Left ventricle myocardium inferior (tissue), 1 donor: ENCODE data around the gene NUP98. TPM values are rescaled to one million over a fixed set of nuclear protein-coding genes. Genes with fewer than 3 reads are reported as not detected.
A peak's percentile ranks its signal among the peaks of the same experiment; 100 is the strongest.

Experiments
- DNase-seq: peaks from one replicate; pipeline ENCODE4 v3.0.0-alpha.2; 2020
- H3K27ac ChIP-seq: fragments of 200-600 bp; replicated peaks from 2 replicates; pipeline ENCODE4 v1.8.0; 2021
- H3K27me3 ChIP-seq: fragments of 200-600 bp; 2 replicates; pipeline ENCODE4 v1.8.0; 2021; ENCODE audit warnings: low read depth
- H3K36me3 ChIP-seq: fragments of 200-600 bp; 2 replicates; pipeline ENCODE4 v1.8.0; 2021
- H3K4me1 ChIP-seq: fragments of 200-600 bp; 2 replicates; pipeline ENCODE4 v1.8.0; 2021
- H3K4me3 ChIP-seq: fragments of 200-600 bp; 2 replicates; pipeline ENCODE4 v1.8.0; 2021; ENCODE audit warnings: mild to moderate bottlenecking, moderate library complexity
- H3K9me3 ChIP-seq: fragments of 200-600 bp; replicated peaks from 2 replicates; pipeline ENCODE4 v1.8.0; 2021
- intact Hi-C: fragments of 100-400 bp; cut with micrococcal nuclease; formaldehyde crosslinking; loops from one replicate; pipeline ENCODE4 v1.11.0; 2022
- total RNA-seq: library from RNA; stranded (reverse); fragmentation: NEBNext Ultra II Directional; extraction: Animal tissue kit (Norgen Biotek cat#: 25700); gene quantifications from one replicate; pipeline ENCODE4 v1.2.1, GENCODE V29; 2021
- TF ChIP-seq, protein P1 (sequence below): fragments of 200-600 bp; IDR thresholded peaks from 2 replicates; pipeline ENCODE4 v1.8.0; 2021; ENCODE audit warnings: antibody characterized with exemption, mild to moderate bottlenecking, borderline replicate concordance
- donor health status: DM: no; HTN: yes; CAD: no; lungs with severe emphysema.

Gene NUP98
- total RNA-seq, 1 donor from 2014 or later: 37.3 TPM

- no peaks in the 10 kb centered on the region for H3K9me3 ChIP-seq
- H3K27ac ChIP-seq: peak overlapping the region; percentile 84
- TF ChIP-seq, protein P1, sequence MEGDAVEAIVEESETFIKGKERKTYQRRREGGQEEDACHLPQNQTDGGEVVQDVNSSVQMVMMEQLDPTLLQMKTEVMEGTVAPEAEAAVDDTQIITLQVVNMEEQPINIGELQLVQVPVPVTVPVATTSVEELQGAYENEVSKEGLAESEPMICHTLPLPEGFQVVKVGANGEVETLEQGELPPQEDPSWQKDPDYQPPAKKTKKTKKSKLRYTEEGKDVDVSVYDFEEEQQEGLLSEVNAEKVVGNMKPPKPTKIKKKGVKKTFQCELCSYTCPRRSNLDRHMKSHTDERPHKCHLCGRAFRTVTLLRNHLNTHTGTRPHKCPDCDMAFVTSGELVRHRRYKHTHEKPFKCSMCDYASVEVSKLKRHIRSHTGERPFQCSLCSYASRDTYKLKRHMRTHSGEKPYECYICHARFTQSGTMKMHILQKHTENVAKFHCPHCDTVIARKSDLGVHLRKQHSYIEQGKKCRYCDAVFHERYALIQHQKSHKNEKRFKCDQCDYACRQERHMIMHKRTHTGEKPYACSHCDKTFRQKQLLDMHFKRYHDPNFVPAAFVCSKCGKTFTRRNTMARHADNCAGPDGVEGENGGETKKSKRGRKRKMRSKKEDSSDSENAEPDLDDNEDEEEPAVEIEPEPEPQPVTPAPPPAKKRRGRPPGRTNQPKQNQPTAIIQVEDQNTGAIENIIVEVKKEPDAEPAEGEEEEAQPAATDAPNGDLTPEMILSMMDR: no peak
- H3K4me3 ChIP-seq: no peak overlapping the region
- no peak for DNase-seq
- H3K36me3 ChIP-seq: no peaks in the 10 kb centered on the region
- H3K4me1 ChIP-seq: peaks cover 47% of the 10 kb centered on the region
- H3K27me3 ChIP-seq: no peaks in the 10 kb centered on the region
- intact Hi-C loops: no loop called here
Observed at GRCh38 chr11:3810446-3810845, 13.1 kb upstream of the NUP98 start.

- intact Hi-C loops: no loop called here
- no peaks in the 10 kb centered on the region for H3K36me3 ChIP-seq
- H3K4me1 ChIP-seq: peaks cover 42% of the 10 kb centered on the region
- DNase-seq: no peak
- H3K27me3 ChIP-seq: no peaks in the 10 kb centered on the region
- no peak overlapping the region for H3K4me3 ChIP-seq
- no peaks in the 10 kb centered on the region for H3K9me3 ChIP-seq
- peak overlapping the region; percentile 84 for H3K27ac ChIP-seq
- TF ChIP-seq, protein P1: no peak
Observed at GRCh38 chr11:3809624-3809928, 12.2 kb upstream of the NUP98 start.

DNA sequence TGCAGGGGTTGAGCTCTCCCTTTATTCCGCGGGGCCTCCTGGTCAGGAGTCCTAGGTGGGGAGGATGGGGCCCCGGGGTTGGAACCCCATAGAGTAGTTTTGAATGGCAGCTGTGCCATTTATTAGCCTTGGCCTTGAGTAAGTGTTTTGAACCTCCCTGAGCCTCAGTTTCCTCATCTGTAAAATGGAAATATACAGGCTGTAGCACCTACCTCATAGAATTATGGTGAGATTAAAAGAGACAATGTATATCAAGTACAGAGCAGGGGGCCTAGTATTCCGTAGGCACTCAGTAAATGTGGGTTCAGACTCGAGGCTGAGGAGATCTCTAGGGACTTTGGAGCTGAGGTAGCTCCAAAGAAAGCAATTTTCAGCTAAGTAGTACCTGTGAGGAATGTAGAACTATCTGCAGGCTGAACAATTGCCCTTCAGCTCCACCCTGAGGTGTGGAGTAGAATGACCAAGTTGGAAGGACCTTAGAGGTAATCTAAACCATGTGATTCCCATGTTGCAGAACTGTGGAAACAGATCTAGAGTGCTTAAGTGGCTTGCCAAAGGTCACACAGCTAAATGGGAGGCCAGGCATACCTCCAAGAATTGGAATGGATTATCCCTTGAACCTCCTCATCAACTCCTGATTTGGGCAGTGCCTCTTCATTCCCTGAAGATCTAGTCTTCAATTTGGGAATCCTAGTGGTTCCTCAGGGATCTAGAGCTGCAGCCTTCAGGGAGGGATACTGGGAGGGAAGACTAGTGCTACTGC is 11.7 kb upstream of the NUP98 start:
- Histone ChIP-seq H3K9me3 (no peaks in the 10 kb centered on the region), H3K4me3 (peak overlapping the region; percentile 82), H3K36me3 (no peaks in the 10 kb centered on the region), H3K27me3 (no peaks in the 10 kb centered on the region), H3K4me1 (peaks cover 42% of the 10 kb centered on the region), H3K27ac (peak overlapping the region; percentile 84)
- intact Hi-C loops: no loop called here
- no peak for DNase-seq
- TF ChIP-seq, protein P1: peak; percentile 36

DNA sequence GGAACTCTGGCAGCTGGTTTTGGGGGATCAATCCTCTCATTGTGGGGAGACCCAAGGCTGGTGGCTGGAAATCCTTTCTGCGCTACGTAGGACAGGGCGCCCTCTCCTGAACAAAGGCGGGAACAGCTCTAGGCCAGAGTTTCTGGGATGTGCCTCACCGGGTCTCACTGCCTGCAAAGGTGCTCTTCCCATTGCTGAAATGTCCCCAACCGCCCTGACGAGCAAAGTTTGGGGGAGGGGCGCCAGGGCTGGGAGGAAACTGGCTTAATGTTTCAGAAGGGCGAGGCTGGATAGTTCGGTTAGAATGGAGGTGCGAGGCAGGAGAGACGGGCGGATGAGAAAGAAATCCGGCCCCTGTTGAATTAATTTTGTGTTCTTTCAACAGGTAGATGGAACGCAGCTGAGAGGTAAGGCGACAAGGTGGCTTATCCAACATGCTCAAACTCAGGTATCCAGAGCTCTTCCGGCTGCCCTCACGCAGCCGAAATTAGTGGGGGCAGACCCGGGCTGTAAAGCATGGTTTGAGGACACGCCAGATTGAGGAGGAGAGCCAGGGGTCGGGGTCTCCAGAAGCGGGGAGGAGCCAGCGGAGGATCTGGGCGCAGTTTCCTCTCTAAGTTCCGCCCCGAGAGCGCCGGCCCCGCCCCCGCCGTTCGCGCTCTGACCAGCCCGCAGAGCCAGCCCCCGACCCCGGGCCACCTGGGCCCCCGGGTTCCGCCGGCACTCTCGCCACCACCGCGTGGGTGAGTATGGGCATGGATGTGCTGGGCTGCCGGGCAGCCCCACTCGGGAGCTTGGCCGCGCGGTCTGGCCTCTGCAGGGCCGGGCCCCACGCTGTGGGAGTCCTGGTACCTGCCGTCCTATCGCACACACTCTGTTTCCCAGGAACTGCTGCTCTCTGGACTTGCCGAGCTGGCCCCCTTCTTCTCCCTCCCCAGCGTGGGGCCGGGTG is 10.8 kb upstream of the NUP98 start, which contains the start of gene PGAP2:
PGAP2 (plus strand) TSS at position 652 of the 952 bp plus-strand sequence. CDS start 2,700 bp downstream, outside the sequence.
- H3K27ac ChIP-seq: peak within 1 kb of the TSS; percentile 84
- peak; percentile 73 for DNase-seq
- TF ChIP-seq, protein P1: peak; percentile 76
- no peaks in the 10 kb centered on the region for H3K36me3 ChIP-seq
- H3K4me3 ChIP-seq: peak within 1 kb of the TSS; percentile 82
- peaks cover 42% of the 10 kb centered on the region for H3K4me1 ChIP-seq
- intact Hi-C loops: no loop called here
- H3K27me3 ChIP-seq: no peaks in the 10 kb centered on the region
- H3K9me3 ChIP-seq: no peaks in the 10 kb centered on the region

GRCh38 chr11:3803726-3804495 is 6.6 kb upstream of the NUP98 start:
- no peaks in the 10 kb centered on the region for H3K36me3 ChIP-seq
- H3K4me1 ChIP-seq: peaks cover 14% of the 10 kb centered on the region
- H3K27me3 ChIP-seq: no peaks in the 10 kb centered on the region
- TF ChIP-seq, protein P1: no peak
- no peak for DNase-seq
- no peak overlapping the region for H3K27ac ChIP-seq
- no peak overlapping the region for H3K4me3 ChIP-seq
- H3K9me3 ChIP-seq: no peaks in the 10 kb centered on the region
- intact Hi-C loops: no loop called here
